Non-pigmented ciliary epithelial cell (primary cell): Measurements from ENCODE around the gene NEK1.

Experiments
- DNase-seq: peaks from one replicate; pipeline ENCODE4 v3.0.0-alpha.2; 2010; ENCODE audit warnings: low read depth

The NEK1 gene

DNA sequence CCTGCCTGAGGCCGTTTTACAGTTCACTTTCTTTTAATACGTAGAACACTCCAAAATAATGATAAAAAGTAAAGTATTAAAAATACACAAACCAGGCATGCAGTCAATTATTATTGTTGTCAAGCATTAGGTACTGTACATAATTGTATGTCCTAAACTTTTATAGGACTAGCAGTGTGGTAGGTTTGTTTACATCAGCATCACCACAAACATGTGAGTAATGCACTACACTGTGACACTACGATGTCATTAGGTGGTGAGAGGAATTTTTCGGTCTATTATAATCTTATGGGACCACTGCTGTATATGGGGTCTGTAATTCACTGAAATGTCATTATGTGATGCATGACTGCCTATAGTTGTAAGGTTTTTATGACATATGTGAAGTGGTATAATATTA lies 192.1 kb downstream of the NEK1 start:
- no peak for DNase-seq

DNA sequence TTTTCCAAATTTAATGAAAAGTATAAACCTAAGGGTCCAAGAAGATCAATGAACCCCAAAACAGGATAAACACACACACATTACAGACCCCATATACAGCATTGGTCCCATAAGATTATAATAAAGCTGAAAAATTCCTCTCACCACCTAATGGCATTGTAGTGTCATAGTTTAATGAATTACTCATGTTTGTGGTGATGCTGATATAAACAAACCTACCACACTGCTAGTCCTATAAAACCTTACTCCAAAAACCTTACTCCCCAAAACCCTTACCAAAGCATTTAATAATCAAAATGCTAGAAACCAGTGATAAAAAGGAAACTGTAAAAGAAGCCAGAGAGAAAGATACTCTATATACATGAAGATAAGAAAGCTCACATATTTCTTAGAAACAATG lies 193.5 kb downstream of the NEK1 start:
- no peak for DNase-seq

DNA sequence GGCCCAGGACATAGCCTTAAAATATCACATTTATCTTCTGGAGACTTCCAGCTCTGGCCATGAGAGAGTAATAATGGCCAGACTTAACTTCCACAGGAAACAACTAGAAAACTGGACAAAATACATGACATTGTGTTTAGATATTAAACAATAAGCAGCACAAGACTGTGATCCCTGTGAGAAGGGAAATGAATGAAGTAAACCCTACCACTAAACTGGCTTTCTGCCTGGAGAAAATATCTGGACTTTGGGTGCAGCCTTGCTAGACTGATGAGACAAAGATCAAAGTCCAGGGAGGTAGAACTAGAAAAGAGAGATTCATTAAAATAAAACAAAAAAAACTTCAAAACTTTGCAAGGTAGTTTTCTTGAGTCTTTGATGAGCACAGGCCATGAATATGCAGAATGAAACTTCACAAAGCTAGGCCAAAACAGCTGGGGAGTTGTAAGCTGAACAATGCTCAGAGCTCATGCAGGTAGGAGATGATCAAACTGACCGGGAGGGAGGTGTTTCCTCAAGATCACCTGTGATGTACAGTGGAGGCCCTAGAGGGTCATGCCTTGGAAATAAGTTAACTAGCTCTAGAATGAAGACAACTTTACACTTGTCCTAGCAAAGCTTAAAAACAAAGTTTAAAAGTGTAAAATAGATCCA lies 194.6 kb downstream of the NEK1 start:
- no peak for DNase-seq

DNA sequence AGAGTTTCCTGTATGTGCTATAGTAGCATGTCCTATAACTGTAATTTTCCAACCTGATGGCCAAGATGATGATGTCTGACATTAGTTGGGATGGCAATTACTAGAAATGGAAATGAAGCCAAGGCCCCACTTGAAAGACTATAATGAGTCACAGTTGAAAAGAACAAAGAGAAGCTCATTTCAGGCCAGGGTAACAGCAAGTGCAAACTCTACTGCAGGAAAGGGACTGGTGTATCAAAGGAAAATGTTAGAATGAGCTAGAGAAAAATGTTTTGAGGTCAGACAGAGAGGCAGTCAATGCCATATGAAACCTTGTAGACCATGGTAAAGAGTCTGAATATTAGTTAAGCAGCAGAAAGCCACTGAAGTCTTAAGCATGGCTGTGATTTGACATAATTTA lies 195.4 kb downstream of the NEK1 start:
- no peak for DNase-seq

DNA sequence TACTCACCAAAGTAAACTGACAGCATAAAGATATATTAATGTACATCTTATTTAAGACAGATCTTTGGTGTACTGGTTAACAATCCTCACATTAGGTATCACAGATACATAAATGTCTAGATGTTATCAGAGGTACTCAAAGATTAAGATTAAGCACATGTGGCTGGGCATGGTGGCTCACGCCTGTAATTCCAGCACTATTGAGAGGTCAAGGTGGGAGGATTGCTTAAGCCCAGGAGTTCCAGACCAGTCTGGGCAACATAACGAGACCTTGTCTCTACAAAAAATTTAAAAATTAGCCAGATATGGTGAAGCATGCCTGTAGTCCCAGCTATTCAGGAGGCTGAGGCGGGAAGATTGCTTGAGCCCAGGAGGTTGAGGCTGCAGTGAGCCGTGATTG lies 195.9 kb downstream of the NEK1 start:
- no peak for DNase-seq

DNA sequence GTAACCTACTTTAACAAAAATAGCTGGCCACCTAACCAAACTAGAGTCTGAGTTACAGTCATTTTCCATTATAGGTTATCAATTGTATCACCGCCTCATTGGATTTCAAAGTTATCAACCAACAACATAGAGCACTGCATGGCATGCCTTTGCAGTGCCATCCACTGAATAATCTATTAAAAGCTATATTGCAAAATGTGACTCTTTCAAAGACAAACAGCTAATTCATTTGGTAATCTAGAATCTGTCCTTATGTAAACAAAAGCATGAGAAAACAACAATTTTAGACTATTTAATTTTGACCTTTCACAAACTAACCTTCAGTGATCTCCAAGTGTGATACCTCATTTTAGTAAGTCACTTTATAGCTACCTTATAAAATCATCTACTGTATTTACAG lies 197.5 kb downstream of the NEK1 start:
- no peak for DNase-seq

DNA sequence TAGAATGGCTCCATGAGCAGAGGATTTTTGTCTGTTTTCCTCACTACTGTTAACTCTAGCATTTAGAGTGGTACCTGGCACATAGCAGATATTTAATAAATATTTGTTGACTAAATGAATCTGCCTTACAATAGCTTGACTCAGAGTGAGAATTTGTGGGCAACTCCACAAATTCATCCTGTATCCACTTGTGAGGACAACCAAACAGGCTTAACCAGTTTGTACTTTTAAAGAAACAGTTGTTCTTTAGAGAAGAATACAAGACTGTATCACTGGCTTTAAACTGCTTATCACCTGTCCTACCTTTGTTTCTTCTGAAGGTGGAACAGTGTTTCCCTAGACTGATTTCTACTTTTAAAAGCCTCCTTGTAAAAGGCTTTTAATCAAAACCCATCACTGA lies 200.3 kb downstream of the NEK1 start:
- DNase-seq, result no peak

DNA sequence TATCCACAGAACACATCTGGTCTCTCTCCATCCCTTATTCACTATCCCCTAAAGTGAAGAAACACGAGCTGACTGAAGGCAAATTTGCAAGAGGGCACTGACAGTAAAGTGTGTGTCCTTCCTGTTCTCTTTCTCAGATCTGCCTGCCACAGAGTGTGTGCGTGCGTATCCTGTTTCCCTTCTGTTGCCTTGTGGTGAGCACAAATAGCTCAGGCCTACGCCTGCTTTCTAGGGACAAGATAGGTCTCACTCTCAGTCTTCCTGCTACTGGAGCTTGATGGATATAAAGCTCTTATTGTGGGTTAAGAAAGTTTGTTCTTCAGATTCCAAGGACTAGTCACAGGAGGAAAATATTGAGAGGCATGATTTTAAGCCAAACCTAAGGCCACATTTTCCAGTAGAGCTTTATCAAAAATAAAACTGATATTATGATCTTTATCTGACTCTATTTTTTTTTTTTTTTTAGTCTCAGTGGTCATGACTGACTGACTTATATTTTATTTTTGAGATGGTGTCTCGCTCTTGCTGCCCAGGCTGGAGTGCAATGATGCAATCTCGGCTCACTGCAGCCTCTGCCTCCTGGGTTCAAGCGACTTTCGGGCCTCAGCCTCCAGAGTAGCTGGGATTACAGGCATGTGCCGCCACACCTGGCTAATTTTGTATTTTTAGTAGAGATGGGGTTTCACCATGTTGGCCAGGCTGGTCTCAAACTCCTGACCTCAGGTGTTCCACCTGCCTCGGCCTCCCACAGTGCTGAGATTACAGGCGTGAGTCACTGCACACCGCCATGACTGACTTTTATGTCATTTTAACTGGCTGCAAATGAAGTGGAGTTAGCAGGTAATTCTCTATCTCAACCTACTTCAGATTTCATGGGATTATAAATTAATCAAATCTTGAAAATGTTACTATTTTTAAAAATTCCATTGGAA lies 201.3 kb downstream of the NEK1 start:
- DNase-seq, result peak; percentile 44

DNA sequence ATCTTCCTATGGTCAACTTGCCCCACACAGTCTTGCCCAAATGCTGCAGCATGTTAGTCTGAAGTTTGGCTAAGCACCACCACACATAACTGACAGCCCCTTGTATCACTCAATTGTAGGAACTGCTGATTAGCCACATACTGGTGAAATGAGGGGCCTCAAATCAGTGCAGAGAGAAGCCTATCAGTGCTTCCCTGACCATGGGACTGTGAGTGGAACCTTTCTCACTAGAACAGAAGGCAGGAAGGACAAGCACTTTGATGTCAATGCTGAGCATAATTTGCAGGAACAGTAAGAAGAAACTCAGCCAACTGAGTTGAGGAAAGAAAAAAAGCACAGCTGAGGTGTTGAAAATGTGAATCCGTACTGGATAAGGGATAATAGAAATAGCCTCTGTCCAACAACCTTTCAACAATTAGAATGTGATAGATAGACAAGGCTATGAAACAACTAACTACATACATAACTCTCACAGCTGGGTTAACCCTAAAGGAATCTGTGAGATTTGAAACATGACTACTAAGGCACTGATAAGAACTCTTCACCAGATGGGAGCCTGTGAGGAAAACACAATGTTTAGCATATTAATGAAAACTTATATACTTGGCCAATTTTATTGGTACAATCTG lies 205.1 kb downstream of the NEK1 start:
- DNase-seq, result no peak

DNA sequence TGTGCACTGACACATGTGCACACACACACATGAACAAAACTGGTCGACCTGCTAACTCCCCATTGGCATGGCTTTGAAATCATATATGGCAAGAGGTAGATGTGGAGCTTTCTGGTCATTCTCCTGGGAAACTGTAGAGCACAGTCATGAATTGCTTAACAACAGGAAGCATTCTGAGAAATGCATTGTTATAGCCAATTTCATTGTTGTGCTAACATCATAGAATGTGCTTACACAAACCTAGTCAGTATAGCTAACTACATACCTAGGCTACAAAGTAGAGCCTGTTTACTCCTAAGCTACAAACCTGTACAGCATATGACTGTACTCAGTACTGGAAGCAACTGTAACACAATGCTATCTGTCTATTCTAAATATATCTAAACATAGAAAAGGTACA lies 207.4 kb downstream of the NEK1 start:
- DNase-seq, result no peak

DNA sequence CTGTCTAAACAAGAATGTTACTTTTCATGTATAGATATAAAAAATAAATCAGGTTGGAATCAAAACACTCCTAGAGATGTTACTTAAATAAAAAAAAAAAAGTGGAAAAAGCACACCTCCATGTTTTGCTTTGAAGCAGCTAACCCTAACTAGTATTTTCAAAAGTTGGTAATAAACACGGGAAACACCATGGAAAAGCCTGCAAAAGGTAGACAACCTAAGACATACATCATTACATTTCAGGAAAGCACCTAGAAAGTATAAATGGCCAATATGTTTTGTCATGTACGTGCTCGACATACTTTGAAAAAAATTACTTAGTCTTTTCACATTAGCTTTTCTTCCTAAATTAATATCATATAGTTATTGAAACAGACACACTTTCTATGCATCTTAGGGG lies 211.6 kb downstream of the NEK1 start:
- DNase-seq, result no peak

DNA sequence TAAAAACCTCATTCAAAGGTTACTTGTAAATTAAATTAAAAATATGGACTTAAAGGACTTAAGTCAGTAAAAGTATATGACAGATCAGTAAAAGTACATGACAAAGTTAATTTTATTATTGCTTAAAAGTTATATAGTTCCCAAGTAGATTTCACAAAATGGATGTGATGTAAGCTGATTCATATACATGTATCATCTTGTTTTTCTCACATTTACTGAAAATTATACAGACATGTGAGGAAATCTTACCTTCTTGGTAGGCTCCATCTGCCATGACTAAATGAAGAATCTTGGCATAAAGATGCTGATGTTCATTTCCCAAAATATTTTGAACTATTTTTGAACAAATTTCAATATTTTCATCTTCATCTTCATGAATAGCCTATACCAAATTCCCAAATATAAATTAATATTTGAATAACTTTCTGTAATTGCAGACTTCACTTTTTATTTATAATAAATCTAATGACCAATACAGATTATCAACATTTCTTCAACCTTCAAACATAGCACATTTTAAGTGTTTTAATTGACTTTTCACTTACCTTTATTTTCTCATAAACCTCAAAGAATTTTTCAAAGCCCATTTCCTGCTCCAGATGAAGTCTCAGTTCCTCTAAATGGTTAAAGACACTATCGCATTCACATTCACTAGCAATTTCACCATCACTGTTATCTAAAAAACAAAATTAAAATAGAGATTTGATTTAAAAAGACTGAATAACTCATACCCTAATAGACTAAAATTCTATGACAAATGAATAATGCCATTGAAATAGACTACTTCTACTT lies 212.2 kb downstream of the NEK1 start:
- DNase-seq, result no peak

DNA sequence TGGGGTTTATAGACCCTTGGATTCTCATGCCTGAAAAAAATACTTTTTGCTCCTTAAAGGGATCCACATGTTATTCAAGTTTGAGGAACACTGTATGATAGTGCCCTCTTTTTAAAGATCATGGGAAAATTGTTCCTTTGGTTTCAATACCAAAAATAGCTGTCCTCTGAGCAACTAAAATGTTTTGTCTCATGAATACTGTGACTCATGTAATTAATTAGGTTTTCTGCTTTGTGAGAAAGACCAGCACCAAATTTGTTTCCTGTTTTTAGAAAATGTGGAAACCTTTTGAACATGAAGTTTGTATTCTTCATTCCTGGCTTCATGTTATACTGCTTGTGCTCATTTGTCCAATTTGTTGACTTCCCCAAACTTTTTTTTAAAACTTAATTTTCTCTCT lies 214.1 kb downstream of the NEK1 start:
- DNase-seq, result peak; percentile 47

DNA sequence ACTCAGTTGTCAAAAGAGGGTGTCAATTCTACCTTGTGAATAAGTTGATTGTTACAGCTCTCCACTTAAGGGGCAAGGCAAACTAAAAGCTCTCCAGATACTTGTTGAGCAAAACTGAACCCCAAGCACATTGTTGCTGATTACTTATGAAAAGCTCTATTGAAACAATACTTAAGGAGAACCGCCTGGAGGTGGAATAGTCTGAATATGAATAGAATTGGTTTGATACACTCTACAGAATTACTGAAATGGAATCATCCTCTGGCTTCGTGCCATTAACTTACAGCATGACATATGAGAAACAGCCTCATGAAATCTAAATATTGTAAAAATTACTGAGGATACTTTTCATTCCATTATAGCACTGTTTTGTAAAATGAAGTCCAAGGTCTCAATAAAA lies 214.6 kb downstream of the NEK1 start:
- no peak for DNase-seq

DNA sequence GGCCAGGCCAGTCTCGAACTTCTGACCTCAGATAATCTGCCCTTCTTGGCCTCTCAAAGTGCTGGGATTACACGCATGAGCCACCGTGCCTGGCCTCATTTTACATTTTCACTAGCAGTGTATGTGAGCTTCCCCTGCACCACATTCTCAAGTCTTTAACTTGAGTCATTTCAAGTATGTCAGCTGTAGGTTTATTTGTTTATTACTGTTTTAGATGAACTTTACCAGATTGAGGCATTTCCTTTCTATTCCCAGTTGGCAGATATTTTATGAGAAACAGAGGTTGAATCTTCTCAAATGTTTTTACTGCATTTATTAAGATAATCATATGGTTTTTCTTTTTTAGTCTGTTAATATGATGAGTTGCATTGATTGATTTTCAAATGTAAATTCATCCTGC lies 227.0 kb downstream of the NEK1 start:
- DNase-seq, result no peak

DNA sequence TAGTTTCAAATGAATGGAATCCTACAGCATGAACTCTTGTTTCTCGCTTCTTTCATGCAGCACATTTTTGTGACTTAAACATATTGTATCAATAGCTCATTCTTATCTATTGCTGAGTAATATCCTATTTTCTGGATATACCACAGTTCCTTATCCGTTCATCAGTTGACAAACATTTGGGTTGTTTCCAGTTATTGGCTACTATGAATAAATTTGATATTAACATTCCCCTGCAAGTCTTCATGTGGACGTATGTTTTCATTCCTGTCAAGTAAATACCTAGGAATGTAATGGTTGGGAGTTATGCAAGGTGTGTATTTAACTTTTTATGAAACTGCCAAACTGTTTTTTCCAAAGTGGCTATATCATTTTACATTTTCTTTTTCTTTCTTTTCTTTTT lies 227.6 kb downstream of the NEK1 start:
- DNase-seq, result no peak

DNA sequence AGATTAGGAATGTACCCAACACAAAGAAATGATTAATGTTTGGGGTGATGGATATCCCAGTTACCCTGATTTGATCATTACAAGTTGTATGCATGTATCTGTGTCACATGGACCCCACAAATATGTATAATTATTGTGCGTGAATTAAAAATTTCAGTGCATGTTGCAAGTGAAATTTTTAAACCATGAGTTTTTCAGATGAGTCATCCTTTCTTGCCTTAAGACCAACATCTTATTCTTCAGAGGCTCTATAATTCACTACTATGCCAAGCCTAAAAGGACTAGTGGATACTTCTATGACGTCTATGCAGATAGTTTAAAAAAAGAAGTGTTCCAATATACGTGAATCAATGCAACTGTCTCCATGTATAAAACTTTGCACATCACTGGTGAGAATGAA lies 228.7 kb downstream of the NEK1 start:
- peak; percentile 85 for DNase-seq

DNA sequence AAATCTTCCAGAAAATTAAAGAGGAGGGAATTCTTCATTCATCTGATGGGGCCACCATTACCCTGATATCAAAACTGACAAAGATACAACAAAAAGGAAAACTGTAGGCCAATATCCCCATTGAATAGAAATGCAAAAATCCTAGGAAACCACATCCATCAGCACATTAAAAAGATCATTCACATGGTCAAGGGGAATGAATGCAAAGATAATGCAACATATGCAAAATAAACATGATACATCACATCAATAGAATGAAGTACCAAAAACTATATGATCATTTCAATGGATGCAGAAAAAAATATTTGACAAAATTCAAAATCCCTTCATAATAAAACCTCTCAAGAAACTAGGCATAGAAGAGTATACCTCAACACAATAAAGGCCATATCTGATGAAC lies 232.7 kb downstream of the NEK1 start:
- DNase-seq, result no peak

DNA sequence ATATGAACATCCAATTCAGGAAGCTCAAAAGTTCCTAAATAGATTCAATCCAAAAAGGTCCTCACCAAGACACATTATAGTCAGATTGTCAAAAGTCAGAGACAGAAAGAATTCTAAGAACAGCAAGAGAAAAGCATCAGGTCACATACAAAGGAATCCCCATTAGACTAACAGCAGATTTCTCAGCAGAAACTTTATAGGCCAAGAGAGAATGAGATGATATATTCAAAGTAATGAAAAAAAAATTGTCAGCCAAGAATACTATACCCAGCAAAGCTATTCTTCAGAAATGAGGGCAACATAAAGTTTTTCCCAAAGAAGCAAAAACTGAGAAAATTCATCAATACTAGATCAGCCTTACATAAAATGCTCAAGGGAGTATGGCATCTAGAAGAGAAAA lies 235.0 kb downstream of the NEK1 start:
- DNase-seq, result no peak

DNA sequence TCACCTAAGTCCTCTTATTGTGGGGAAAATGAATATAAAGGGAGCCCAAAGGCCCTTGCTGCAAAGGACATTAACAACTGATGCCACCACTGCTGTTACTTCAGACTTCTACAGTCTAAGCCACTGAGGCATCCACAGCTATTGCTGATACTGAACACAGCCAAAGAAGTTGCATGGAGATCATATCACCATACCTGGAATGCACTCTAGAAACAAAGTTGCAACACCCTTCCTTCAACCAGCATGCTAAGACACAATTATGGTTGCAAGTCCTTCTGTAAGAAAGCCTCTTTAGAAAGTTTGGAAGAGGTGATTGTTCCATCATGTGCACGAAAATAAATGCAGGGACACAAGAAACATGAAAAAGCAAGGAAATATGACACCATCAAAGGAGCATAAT lies 236.0 kb downstream of the NEK1 start:
- DNase-seq, result no peak

DNA sequence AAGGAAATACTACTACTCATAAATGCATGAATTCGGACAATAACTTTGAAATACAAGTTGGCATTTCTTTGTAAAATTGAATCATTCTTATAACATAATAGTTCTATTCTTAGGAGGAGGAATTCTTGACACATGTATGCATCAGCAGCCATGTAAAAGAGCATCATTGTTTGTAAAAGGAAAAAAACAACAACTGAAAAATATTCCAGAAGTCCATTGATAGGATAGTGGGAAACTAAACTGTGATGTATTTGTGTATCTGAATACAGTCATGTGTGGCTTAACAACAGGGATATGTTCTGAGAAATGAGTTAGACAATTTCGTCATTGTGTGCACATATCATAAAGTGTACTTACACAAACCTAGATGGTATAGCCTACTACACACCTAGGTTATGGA lies 239.6 kb downstream of the NEK1 start:
- no peak for DNase-seq

DNA sequence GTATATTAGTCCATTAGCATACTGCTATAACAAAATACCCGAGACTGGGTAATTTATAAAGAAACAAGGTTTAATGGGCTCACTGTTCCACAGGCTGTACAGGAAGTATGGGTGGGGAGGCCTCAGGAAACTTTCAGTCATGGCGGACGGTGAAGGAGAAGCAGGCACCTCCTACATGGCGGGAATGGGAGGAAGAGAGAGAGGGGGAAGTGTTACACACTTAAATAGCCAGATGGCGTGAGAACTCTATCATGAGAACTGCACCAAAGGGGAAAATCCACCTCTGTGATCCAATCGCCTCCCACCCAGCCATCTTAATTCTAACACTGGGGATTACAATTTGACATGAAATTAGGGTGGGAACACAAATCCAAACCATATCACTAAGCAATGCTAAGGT lies 242.7 kb downstream of the NEK1 start:
- DNase-seq, result no peak
